ENCODE measurements around the gene CHST7.

CHST7 gene

DNA sequence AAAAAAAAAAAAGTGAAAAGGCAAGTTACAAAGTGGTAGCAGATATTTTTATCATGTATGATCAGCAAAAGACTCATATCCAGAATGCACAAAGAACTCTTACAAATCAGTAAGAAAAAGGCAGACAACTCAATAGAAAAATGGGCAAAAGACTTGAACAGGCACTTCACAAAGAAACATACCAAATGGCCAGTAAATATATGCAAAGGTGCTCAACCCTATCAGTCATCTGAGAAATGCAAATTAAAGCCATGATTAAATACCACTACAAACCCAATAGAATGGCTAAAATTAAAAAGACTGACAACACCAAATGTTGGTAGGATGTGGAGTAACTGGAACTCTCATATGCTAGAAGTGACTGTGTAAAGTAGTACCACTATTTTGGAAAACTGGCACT, 45.4 kb downstream of the CHST7 start:
- Histone ChIP-seq H3K36me3 (ENCODE audit: control insufficient read depth, low read depth, low read length) (peaks cover 3% of the 10 kb centered on the region), H3K9me3 (ENCODE audit: control insufficient read depth, low read depth, low read length) (peaks cover 11% of the 10 kb centered on the region), H3K27me3 (ENCODE audit: control insufficient read depth, insufficient read depth, low read length) (no peaks in the 10 kb centered on the region), H3K27ac (ENCODE audit: low read length) (no peak overlapping the region), H3K4me1 (ENCODE audit: control insufficient read depth, low read depth, low read length) (no peaks in the 10 kb centered on the region), H3K9ac (ENCODE audit: low read length) (no peak overlapping the region), H3K4me3 (ENCODE audit: low read length) (no peak overlapping the region)

DNA sequence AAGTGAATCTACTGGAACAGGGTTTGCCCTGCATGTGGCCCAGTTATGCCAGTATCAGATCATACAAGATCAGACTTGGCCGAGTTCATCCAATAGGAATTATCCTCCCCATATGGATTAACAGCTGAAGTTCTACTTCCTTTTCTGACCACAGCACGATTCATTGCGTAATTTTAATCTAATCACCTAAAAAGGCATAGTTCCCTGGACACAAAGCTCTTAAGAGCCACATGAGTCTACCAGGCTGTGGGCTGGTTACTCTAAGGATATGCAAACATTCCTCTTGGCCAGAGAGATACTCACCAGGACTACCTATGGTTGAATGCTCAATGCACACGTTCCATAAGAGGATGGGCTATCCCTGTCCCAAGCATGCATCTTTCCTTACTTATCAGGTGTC, 46.9 kb downstream of the CHST7 start:
- H3K4me3 ChIP-seq (ENCODE audit: low read length): no peak overlapping the region
- no peak overlapping the region for H3K27ac ChIP-seq (ENCODE audit: low read length)
- H3K36me3 ChIP-seq (ENCODE audit: control insufficient read depth, low read depth, low read length): peaks cover 3% of the 10 kb centered on the region
- H3K9ac ChIP-seq (ENCODE audit: low read length): no peak overlapping the region
- H3K9me3 ChIP-seq (ENCODE audit: control insufficient read depth, low read depth, low read length): peaks cover 9% of the 10 kb centered on the region
- H3K4me1 ChIP-seq (ENCODE audit: control insufficient read depth, low read depth, low read length): no peaks in the 10 kb centered on the region
- H3K27me3 ChIP-seq (ENCODE audit: control insufficient read depth, insufficient read depth, low read length): no peaks in the 10 kb centered on the region

GRCh38 chrX:46621572-46621971, 48.0 kb downstream of the CHST7 start:
- no peaks in the 10 kb centered on the region for H3K4me1 ChIP-seq (ENCODE audit: control insufficient read depth, low read depth, low read length)
- no peaks in the 10 kb centered on the region for H3K27me3 ChIP-seq (ENCODE audit: control insufficient read depth, insufficient read depth, low read length)
- H3K9ac ChIP-seq (ENCODE audit: low read length): no peak overlapping the region
- no peak overlapping the region for H3K27ac ChIP-seq (ENCODE audit: low read length)
- peaks cover 3% of the 10 kb centered on the region for H3K36me3 ChIP-seq (ENCODE audit: control insufficient read depth, low read depth, low read length)
- H3K4me3 ChIP-seq (ENCODE audit: low read length): no peak overlapping the region
- H3K9me3 ChIP-seq (ENCODE audit: control insufficient read depth, low read depth, low read length): peaks cover 9% of the 10 kb centered on the region

DNA sequence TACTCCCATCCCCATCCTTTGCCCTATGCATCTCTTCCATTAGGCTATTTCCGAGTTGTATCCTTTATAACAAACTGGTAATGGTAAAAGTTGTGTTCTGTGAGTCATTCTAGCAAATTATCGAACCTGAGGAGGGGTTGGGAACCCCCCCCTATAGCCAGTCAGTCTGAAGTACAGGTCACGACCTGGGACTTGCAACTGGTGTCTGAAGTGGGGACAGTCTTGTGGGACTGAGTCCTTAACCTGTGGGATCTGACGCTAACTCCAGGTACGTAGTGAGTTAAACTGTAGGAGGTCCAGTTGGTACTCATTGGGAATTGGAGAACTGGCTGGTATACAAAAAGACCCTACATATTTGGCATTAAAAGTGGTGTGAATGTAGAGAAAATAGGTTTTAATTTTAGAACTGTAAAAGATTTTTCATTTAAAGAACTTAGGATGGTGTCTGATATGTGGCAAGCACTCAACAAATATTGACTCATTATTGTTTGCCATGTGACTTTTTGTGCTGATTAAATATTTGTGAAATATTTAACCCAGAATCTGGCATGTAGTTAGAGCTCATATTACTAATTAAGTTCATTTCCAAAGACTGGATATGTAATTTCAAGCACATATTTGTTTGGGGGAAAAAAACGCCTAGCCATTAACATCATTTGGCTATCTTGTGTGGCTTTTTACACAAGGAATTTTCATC, 50.7 kb downstream of the CHST7 start:
- H3K36me3 ChIP-seq (ENCODE audit: control insufficient read depth, low read depth, low read length): no peaks in the 10 kb centered on the region
- H3K4me3 ChIP-seq (ENCODE audit: low read length): no peak overlapping the region

GRCh38 chrX:46626566-46626965, 53.0 kb downstream of the CHST7 start:
- H3K27me3 ChIP-seq (ENCODE audit: control insufficient read depth, insufficient read depth, low read length): no peaks in the 10 kb centered on the region
- H3K9me3 ChIP-seq (ENCODE audit: control insufficient read depth, low read depth, low read length): no peaks in the 10 kb centered on the region
- H3K9ac ChIP-seq (ENCODE audit: low read length): no peak overlapping the region
- no peak overlapping the region for H3K27ac ChIP-seq (ENCODE audit: low read length)
- H3K4me3 ChIP-seq (ENCODE audit: low read length): no peak overlapping the region
- no peaks in the 10 kb centered on the region for H3K36me3 ChIP-seq (ENCODE audit: control insufficient read depth, low read depth, low read length)
- no peaks in the 10 kb centered on the region for H3K4me1 ChIP-seq (ENCODE audit: control insufficient read depth, low read depth, low read length)

More for the DNA sequence above, 50.7 kb downstream of the CHST7 start:
- no peak overlapping the region for H3K27ac ChIP-seq (ENCODE audit: low read length)
- peaks cover 3% of the 10 kb centered on the region for H3K9me3 ChIP-seq (ENCODE audit: control insufficient read depth, low read depth, low read length)
- no peaks in the 10 kb centered on the region for H3K27me3 ChIP-seq (ENCODE audit: control insufficient read depth, insufficient read depth, low read length)
- no peak overlapping the region for H3K9ac ChIP-seq (ENCODE audit: low read length)
- H3K4me1 ChIP-seq (ENCODE audit: control insufficient read depth, low read depth, low read length): no peaks in the 10 kb centered on the region

GRCh38 chrX:46627062-46627461, 53.5 kb downstream of the CHST7 start:
- Histone ChIP-seq H3K27ac (ENCODE audit: low read length) (no peak overlapping the region), H3K27me3 (ENCODE audit: control insufficient read depth, insufficient read depth, low read length) (no peaks in the 10 kb centered on the region), H3K4me1 (ENCODE audit: control insufficient read depth, low read depth, low read length) (no peaks in the 10 kb centered on the region), H3K9me3 (ENCODE audit: control insufficient read depth, low read depth, low read length) (no peaks in the 10 kb centered on the region), H3K9ac (ENCODE audit: low read length) (no peak overlapping the region), H3K36me3 (ENCODE audit: control insufficient read depth, low read depth, low read length) (no peaks in the 10 kb centered on the region), H3K4me3 (ENCODE audit: low read length) (no peak overlapping the region)

GRCh38 chrX:46627711-46628419, 54.3 kb downstream of the CHST7 start:
- no peak overlapping the region for H3K9ac ChIP-seq (ENCODE audit: low read length)
- no peak overlapping the region for H3K27ac ChIP-seq (ENCODE audit: low read length)
- no peak overlapping the region for H3K4me3 ChIP-seq (ENCODE audit: low read length)
- H3K36me3 ChIP-seq (ENCODE audit: control insufficient read depth, low read depth, low read length): no peaks in the 10 kb centered on the region
- H3K27me3 ChIP-seq (ENCODE audit: control insufficient read depth, insufficient read depth, low read length): no peaks in the 10 kb centered on the region
- no peaks in the 10 kb centered on the region for H3K9me3 ChIP-seq (ENCODE audit: control insufficient read depth, low read depth, low read length)
- no peaks in the 10 kb centered on the region for H3K4me1 ChIP-seq (ENCODE audit: control insufficient read depth, low read depth, low read length)

GRCh38 chrX:46628460-46629371, 55.2 kb downstream of the CHST7 start:
- Histone ChIP-seq H3K27me3 (ENCODE audit: control insufficient read depth, insufficient read depth, low read length) (no peaks in the 10 kb centered on the region), H3K9me3 (ENCODE audit: control insufficient read depth, low read depth, low read length) (no peaks in the 10 kb centered on the region), H3K4me3 (ENCODE audit: low read length) (no peak overlapping the region), H3K36me3 (ENCODE audit: control insufficient read depth, low read depth, low read length) (no peaks in the 10 kb centered on the region), H3K9ac (ENCODE audit: low read length) (no peak overlapping the region), H3K27ac (ENCODE audit: low read length) (no peak overlapping the region), H3K4me1 (ENCODE audit: control insufficient read depth, low read depth, low read length) (no peaks in the 10 kb centered on the region)

DNA sequence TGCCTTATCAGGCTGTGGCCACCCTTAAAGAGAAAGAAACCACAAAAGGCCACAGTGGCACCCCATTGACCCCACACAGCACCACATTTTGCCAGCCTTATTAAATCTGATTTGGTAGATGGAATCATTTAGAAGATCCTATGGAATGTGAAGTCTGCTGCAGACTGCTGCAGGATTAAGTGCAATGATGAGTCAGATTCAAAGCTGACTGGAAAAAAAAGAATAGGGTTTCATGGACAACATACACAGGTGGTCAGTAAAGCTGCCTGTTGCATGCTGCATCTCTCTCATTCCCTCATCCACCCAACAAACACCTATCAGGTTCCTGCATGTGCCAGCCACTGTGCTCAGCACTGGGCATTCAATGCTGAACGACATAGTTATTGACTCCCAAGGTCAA, 56.6 kb downstream of the CHST7 start:
- no peaks in the 10 kb centered on the region for H3K4me1 ChIP-seq (ENCODE audit: control insufficient read depth, low read depth, low read length)
- H3K36me3 ChIP-seq (ENCODE audit: control insufficient read depth, low read depth, low read length): no peaks in the 10 kb centered on the region
- no peak overlapping the region for H3K27ac ChIP-seq (ENCODE audit: low read length)
- H3K9me3 ChIP-seq (ENCODE audit: control insufficient read depth, low read depth, low read length): no peaks in the 10 kb centered on the region
- no peak overlapping the region for H3K9ac ChIP-seq (ENCODE audit: low read length)
- H3K27me3 ChIP-seq (ENCODE audit: control insufficient read depth, insufficient read depth, low read length): no peaks in the 10 kb centered on the region
- H3K4me3 ChIP-seq (ENCODE audit: low read length): no peak overlapping the region

DNA sequence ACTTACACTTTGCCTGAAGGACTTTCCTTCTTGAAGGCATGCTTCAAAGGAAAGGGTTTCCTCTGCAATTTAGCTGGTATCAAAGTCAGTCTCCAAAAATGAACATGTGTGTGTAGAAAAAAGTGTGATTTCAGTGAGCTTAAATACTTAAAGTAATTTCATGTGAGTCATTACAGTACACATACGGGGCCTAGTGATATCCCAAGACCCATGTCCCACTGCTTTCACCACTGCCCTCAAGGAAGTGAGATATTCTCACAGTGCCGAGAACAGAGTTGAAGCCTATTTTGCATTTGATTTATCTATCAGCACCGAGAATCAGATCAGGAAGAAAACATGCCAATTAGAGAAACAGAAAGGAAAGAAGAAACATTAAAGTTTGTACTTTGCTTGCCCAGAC, 61.0 kb downstream of the CHST7 start:
- Histone ChIP-seq H3K4me1 (ENCODE audit: control insufficient read depth, low read depth, low read length) (no peaks in the 10 kb centered on the region), H3K36me3 (ENCODE audit: control insufficient read depth, low read depth, low read length) (no peaks in the 10 kb centered on the region), H3K27me3 (ENCODE audit: control insufficient read depth, insufficient read depth, low read length) (no peaks in the 10 kb centered on the region), H3K27ac (ENCODE audit: low read length) (no peak overlapping the region), H3K9me3 (ENCODE audit: control insufficient read depth, low read depth, low read length) (peaks cover 3% of the 10 kb centered on the region), H3K9ac (ENCODE audit: low read length) (no peak overlapping the region), H3K4me3 (ENCODE audit: low read length) (no peak overlapping the region)

DNA sequence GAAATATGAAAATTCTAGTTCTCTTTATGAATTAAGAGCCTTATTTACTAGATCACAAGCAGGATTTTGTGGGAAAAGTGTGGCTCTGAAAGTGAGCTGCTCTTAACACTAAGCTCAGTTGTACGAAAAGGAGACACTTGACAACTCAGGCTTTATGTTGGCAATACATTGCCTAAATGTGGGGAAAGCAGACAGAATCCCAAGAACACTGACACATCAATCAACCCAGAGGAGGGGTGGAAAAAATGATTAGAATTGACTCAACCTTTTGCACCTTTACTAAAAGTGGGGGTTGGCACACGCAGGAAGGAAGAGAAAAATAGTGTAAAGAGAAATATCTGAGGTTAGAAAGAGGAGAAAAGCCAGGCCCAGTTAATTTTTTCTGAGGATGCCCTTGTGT, 61.6 kb downstream of the CHST7 start:
- H3K27ac ChIP-seq (ENCODE audit: low read length): no peak overlapping the region
- H3K9ac ChIP-seq (ENCODE audit: low read length): no peak overlapping the region
- peaks cover 3% of the 10 kb centered on the region for H3K9me3 ChIP-seq (ENCODE audit: control insufficient read depth, low read depth, low read length)
- no peaks in the 10 kb centered on the region for H3K36me3 ChIP-seq (ENCODE audit: control insufficient read depth, low read depth, low read length)
- H3K4me3 ChIP-seq (ENCODE audit: low read length): no peak overlapping the region
- no peaks in the 10 kb centered on the region for H3K27me3 ChIP-seq (ENCODE audit: control insufficient read depth, insufficient read depth, low read length)
- no peaks in the 10 kb centered on the region for H3K4me1 ChIP-seq (ENCODE audit: control insufficient read depth, low read depth, low read length)
